ENCODE data around the gene ZFP91. TPM values are rescaled to one million over a fixed set of nuclear protein-coding genes. Genes with fewer than 3 reads are reported as not detected.
A peak's percentile ranks its signal among the peaks of the same experiment; 100 is the strongest.

Gene ZFP91
- total and polyA plus RNA-seq, 2 of the 4 experiments (the other 2 are of a cell fraction) = 20.7 to 25.3 TPM

DNA sequence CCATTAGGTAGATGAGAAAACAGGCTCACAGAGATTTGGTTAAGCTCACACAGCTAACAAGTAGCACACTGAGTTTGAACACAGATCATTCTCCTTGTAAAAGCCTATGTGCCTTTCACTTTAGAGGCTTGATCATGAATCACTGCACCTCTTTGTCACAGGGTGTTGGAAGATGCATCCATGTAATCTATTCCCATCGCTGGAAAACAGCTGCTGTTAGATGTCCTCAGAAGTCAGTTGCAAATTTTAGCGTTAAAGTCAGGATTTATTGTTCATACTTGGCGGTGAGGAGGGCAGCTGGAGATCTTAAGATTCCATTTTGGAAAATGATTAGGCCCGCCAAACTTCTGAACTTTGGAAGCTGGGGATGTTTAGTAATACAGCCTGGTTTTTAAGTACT is 46.2 kb downstream of the ZFP91 start:
- Histone ChIP-seq H3K4me2 (ENCODE audit: low read depth, low read length) (no peak overlapping the region), H3K36me3 (ENCODE audit: control insufficient read depth, insufficient read depth, low read length) (peaks cover 9% of the 10 kb centered on the region), H3K4me3 (ENCODE audit: insufficient read depth, low read depth, low read length) (no peak overlapping the region), H4K20me1 (ENCODE audit: insufficient read depth, low read length) (no peaks in the 10 kb centered on the region), H3K23ac (ENCODE audit: low read depth, low read length) (peak overlapping the region; percentile 51; the same call in 1 of the 2 replicates), H3K79me1 (ENCODE audit: low read depth in 1 of 2, low read length in 2 of 2) (peaks cover 31 to 64% of the 10 kb centered on the region in 2 experiments), H3K4me1 (ENCODE audit: control insufficient read depth, insufficient read depth, low read length) (peaks cover 22% of the 10 kb centered on the region), H3K9me3 (ENCODE audit: control insufficient read depth, insufficient read depth, low read length) (no peaks in the 10 kb centered on the region), H3K9ac (ENCODE audit: low read depth, low read length) (no peak overlapping the region), H2AK5ac (ENCODE audit: low read depth, low read length) (no peak overlapping the region), H2BK5ac (ENCODE audit: low read depth, low read length, poor library complexity, severe bottlenecking) (peak overlapping the region; percentile 97), H3K18ac (ENCODE audit: low read depth, low read length) (peak overlapping the region; percentile 34; the same call in 1 of the 2 replicates), H3K27me3 (ENCODE audit: control insufficient read depth, insufficient read depth, low read length) (no peaks in the 10 kb centered on the region), H4K8ac (ENCODE audit: low read depth in 2 of 2, low read length in 2 of 2) (peak overlapping the region in 1 of 2 experiments; percentile 19; a peak in 2 of 4 replicates), H4K5ac (ENCODE audit: low read depth, low read length) (peak overlapping the region; percentile 3; the same call in 1 of the 2 replicates), H3K56ac (ENCODE audit: extremely low read depth, insufficient read depth, low read length) (no peak overlapping the region), H3K4ac (ENCODE audit: low read depth, low read length) (peak overlapping the region; percentile 55; the same call in 1 of the 2 replicates), H4K91ac (ENCODE audit: insufficient read depth, low read depth, low read length) (no peak overlapping the region), H2AFZ (replicated peaks; ENCODE audit: low read length, poor library complexity) (no peak overlapping the region), H3K27ac (ENCODE audit: insufficient read depth, low read length) (no peak overlapping the region), H2BK20ac (ENCODE audit: low read depth, low read length) (0 out of 2 replicates have a peak overlapping the region, but pooled peaks have one; percentile 30), H2BK15ac (ENCODE audit: low read depth, low read length) (no peak overlapping the region), H2BK120ac (ENCODE audit: low read depth, low read length) (0 out of 2 replicates have a peak overlapping the region, but pooled peaks have one; percentile 30), H3K14ac (replicated peaks; ENCODE audit: low read depth, low read length) (peak overlapping the region; percentile 15; the same call in 1 of the 2 replicates), H3K9me1 (ENCODE audit: insufficient read depth, low read length) (peaks cover 22% of the 10 kb centered on the region), H2AK9ac (replicated peaks; ENCODE audit: low read depth, low read length, poor library complexity) (no peak overlapping the region)
- CTCF ChIA-PET = no interaction called here
- ATAC-seq (ENCODE audit: low read depth) (no peak), DNase-seq (peak; percentile 4)
- intact Hi-C loops (cut with micrococcal nuclease) = no loop called here
- dilution Hi-C loops (cut with HindIII; ENCODE audit: low sequenced_read_pairs, unreplicated experiment) = no loop called here
- in situ Hi-C loops (cut with MboI; ENCODE audit: low sequenced_read_pairs) = loop anchor here (5.0 kb wide), 1 partner anchor 48 kb away; the partner anchor contains the start of genes LPXN and ZFP91
- BruUV-seq (replicated peaks) = no TSS peak
- POLR2A ChIA-PET (ENCODE audit: unreplicated experiment) = no interaction called here
- 80% methylated on average over 1 of the region's 4 CpGs; no CpG with 5 or more reads in 1 of the 2 experiments for WGBS, 2 experiments (ENCODE audit: extremely low coverage in 2 of 2, insufficient read length in 1 of 2)
- TF ChIP-seq MAFK (IDR thresholded peaks at IDR 0.05; ENCODE audit: low read depth, low read length) = no peak
